ENCODE measurements around the gene PRDM2.

GRCh38 chr1:13823936-13824335 lies 123.9 kb downstream of the PRDM2 start:
- TF ChIP-seq EZH2phosphoT487 (IDR thresholded peaks at IDR 0.05; ENCODE audit: insufficient read depth, low read depth): no peak
- no peak for TF ChIP-seq EZH2 (IDR thresholded peaks at IDR 0.05; ENCODE audit: insufficient read depth, poor library complexity, severe bottlenecking)
